WTC11 (cell line): Measurements from ENCODE around the gene LEKR1. TPM values are rescaled to one million over a fixed set of nuclear protein-coding genes. Genes with fewer than 3 reads are reported as not detected.

Experiments
- FOXP1 ChIP-seq: sonication (generic); formaldehyde crosslinking; IDR thresholded peaks from 2 replicates; pipeline ENCODE4 v1.8.0; 2022; ENCODE audit warnings: missing genetic modification reagents, mild to moderate bottlenecking, moderate library complexity, borderline replicate concordance
- ZNF512 ChIP-seq: sonication (generic); formaldehyde crosslinking; IDR thresholded peaks from 2 replicates; pipeline ENCODE4 v1.8.1; 2022; ENCODE audit warnings: missing genetic modification reagents, borderline replicate concordance
- total RNA-seq: library from RNA; stranded (reverse); gene quantifications from 3 replicates; pipeline ENCODE4 v1.2.3, GENCODE V29; 2021

Gene LEKR1
- total RNA-seq, 1 experiment from 2014 or later = 0.09 TPM

DNA sequence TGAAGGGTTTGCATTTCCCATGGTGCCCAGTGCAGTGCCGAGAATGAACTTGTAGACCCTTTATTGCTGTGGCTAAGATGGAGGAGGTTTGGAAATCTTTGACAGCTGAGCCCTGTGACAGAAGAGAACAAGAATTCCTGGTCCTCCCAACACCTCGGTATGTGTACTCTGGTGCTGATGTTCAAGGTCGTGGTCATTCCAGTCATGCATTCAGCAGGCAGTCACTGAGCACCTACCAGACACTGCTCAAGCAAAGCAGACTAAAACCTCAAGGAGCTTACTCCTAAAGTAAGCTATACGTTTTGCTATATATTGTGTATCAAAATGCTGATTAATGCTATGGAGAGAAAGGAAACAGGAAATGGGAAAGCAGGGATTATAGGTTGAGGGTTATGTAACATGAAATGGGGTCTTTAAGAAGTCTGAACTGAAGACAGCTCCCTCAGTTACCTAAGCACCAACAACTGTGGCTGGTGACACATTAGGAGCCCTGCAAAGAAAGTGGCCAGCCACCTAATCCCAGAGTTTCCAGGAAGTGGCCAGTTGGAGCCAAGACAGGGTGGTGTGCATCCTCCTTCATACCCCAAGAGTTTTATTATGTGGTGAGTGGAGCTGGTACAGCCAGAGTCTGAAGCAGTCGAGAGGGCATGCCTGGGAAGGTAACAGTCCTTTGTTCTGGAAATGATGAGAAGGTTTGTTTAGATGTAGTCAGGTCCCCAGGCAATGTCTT, 268.8 kb downstream of the LEKR1 start (continued):
- TF ChIP-seq ZNF512 (CRISPR knock-in tag) (no peak), FOXP1 (no peak)
- TF ChIP-seq, all 79 proteins: peak for 0

Other genes with a start within 250 kb of the LEKR1 start
- gene TIPARP, start 151.8 kb upstream of the LEKR1 start, total RNA-seq = 5.0 to 5.6 TPM (median 5.1 TPM) in 3 replicates